GM19099 (cell line): ENCODE measurements around the gene C1S.

ENCODE experiments used
- POLR2A ChIP-seq: IDR thresholded peaks from 3 replicates; pipeline ENCODE4 v1.6.1; 2011; ENCODE audit warnings: low read depth; ENCODE audit not compliant: insufficient read length; ENCODE audit errors: extremely low read depth

C1S gene

DNA sequence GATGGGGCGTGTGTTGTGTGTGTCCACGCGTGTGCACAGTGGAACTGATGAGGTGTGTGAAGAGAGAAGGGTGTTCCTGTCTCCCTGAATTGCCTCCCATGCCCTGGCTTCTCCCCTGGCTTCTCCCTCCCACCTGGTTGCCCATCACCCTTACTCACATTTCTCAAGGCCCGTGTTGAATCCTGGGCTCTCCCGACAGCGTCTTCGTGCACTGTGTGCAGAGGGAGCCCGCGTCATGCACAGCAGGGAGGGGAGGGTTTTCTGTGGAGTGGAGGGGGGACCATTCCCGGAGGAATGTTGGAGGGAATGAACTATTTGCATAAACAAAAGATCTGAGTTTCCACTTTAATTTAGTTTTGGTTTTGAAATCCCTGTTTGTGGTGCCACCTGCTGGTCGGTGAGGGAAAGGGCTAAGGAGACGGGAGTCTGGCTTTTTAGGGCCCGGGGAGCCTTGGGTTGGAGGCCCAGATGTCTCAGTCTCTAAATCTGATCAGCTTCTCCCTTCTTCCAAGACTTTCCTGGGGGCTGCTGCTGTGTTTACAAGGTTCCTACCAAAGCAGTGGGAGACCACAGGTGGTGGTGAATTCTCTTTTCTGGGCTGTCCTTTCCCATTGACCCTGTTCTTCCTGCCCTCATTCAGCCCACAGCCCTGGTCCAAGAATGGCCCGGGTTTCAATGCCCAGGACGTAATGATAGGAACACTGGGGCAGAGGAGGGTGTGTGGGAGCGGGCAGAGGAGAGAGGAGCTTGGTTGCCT, 31.9 kb downstream of the C1S start, which contains the start of gene C1R:
C1R (minus strand) TSS at position 217 of the 757 bp plus-strand sequence; CDS start at position 160, 57 bp downstream.
- no peak for TF ChIP-seq POLR2A

DNA sequence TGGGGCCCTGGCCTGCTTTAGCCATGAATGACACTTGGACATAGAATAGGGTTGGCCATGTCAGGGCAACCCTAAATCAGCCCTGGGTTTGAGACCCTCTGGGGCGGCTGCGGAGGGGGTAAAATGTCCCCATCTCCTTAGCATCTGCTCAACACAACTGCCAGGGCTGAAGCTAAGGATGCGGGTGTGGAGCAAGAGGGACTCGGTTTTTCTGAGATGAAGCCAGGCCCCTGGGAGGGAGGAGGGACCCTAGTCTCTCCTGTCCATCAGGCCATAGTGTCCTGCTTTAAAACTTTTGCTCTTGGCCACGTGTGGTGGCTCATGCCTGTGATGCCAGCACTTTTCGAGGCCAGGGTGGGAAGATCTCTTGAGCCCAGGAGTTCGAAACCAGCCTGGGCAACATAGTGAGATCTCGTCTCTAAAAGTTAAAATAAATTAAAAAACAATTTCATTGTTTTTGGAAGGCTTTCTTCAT, 32.5 kb downstream of the C1S start:
- TF ChIP-seq POLR2A, result no peak

DNA sequence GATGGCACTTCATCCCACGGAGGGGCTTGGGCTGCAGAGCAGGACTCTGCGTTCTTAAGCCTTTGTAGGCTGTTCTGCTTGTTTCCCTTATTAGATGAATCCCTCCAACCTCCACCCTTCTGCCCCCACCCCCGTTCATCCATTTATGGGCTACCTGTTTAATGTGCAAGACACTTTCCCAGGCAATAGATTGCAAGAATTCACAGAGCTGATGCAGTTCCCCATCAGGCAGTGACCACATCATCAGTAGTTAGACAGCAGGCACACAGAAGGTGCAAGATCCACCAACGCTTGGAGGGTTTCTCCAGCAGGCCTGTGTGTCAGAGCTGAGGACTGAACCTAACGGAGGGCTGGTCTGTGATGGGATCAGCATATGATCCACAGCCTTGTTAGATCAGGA, 33.0 kb downstream of the C1S start:
- no peak for TF ChIP-seq POLR2A

DNA sequence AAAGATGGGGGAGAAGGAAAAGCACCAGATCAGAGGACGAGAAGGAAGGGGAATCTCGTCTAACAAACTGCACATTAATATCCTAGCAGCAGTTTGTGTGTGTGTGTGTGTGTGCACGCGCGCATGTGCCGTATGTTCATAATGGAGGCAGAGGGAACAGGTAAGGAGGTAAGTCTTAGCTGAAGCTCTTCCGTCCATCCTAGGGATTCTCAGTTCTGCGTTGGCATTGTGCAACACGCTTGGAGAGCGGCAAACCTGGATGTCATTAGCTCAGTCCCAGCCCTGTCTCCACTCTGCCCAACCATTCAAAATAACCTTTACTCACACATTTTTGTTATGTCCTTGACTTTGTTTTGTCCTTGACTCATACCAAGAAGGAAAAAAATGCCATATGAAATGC, 33.4 kb downstream of the C1S start:
- peak; percentile 15 for TF ChIP-seq POLR2A

- no peak for TF ChIP-seq POLR2A
Measured at GRCh38 chr12:7096006-7096932, 35.8 kb downstream of the C1S start.

DNA sequence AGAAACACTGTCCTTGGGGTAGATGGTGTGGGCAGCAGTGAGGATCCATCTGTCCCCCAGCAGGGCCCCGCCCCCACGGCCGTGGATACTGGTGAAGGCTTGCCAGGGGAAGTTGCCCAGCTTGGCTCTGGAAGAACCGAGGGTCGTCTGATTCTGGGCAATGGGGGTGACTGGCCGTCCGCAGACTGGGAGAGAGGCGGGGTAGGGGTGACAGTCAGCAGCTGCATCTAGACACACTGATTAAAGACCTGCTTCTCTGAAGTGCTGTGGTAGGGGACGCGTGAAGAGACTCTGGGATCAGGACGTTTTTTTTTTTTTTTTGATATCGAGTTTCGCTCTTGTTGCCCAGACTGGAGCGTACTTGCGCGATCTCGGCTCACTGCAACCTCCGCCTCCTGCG, 36.5 kb downstream of the C1S start:
- no peak for TF ChIP-seq POLR2A

GRCh38 chr12:7099290-7099996, 38.9 kb downstream of the C1S start:
- no peak for TF ChIP-seq POLR2A

GRCh38 chr12:7100239-7100638, 39.7 kb downstream of the C1S start:
- TF ChIP-seq POLR2A, result no peak

GRCh38 chr12:7101047-7101693, 40.7 kb downstream of the C1S start:
- TF ChIP-seq POLR2A, result no peak

- no peak for TF ChIP-seq POLR2A
Measured at GRCh38 chr12:7101694-7102131, 41.2 kb downstream of the C1S start.

- TF ChIP-seq POLR2A, result no peak
Measured at GRCh38 chr12:7102582-7102981, 42.1 kb downstream of the C1S start.

- no peak for TF ChIP-seq POLR2A
Measured at GRCh38 chr12:7103837-7104584, 43.5 kb downstream of the C1S start.

DNA sequence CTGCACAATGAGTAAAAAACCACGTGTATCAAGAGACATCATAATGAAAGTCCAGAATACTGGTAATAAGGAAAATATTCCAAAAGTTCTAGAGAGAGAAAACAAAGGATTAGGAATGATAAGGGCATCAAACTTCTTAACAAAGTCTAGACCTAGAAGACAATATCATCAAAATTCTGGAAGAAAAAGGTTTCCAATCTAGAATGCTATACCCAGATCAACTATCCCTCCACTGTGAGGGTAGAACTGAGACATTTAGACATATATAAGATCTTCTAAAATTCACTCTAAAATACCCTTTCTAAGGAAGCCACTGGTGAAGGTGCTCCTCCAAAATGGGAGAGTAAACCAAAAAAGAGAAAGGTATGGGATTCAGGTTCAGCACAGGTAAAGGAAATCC, 45.6 kb downstream of the C1S start:
- TF ChIP-seq POLR2A, result no peak

- no peak for TF ChIP-seq POLR2A
Measured at GRCh38 chr12:7107636-7108002, 47.1 kb downstream of the C1S start.
